Measurements from ENCODE around the gene TSSC4. TPM values are rescaled to one million over a fixed set of nuclear protein-coding genes. Genes with fewer than 3 reads are reported as not detected.

TSSC4 gene
- total RNA-seq, 3 donors from 2014 or later (not counting 1 experiment from before 2014, with no cell fraction given): 52.8 to 67.9 (median 59.3) TPM

- Histone ChIP-seq H3K36me3 (ENCODE audit: control insufficient read depth, insufficient read depth, low read length) (no peaks in the 10 kb centered on the region), H3K27ac (ENCODE audit: low read length) (no peak overlapping the region), H3K9me3 (ENCODE audit: control insufficient read depth, insufficient read depth, low read length) (no peaks in the 10 kb centered on the region), H3K4me1 (ENCODE audit: control insufficient read depth, insufficient read depth, low read length) (peaks cover 15% of the 10 kb centered on the region), H3K27me3 (ENCODE audit: control insufficient read depth, insufficient read depth, low read length) (no peaks in the 10 kb centered on the region), H3K4me3 (ENCODE audit: low read length) (no peak overlapping the region)
- ATAC-seq (no peak), DNase-seq (no peak)
- H3K4me1 Mint-ChIP-seq: peaks cover 0 to 5% of the 10 kb centered on the region in 2 donors
- 87% methylated on average over 14 of the region's 14 CpGs for WGBS (ENCODE audit: insufficient coverage)
- no peaks in the 10 kb centered on the region for H3K36me3 Mint-ChIP-seq
- intact Hi-C loops (cut with micrococcal nuclease): no loop called here
- H3K4me3 Mint-ChIP-seq: no peak overlapping the region
- no peaks in the 10 kb centered on the region for H3K27me3 Mint-ChIP-seq (ENCODE audit: low read depth in 2 of 2)
- TF ChIP-seq, protein P1, sequence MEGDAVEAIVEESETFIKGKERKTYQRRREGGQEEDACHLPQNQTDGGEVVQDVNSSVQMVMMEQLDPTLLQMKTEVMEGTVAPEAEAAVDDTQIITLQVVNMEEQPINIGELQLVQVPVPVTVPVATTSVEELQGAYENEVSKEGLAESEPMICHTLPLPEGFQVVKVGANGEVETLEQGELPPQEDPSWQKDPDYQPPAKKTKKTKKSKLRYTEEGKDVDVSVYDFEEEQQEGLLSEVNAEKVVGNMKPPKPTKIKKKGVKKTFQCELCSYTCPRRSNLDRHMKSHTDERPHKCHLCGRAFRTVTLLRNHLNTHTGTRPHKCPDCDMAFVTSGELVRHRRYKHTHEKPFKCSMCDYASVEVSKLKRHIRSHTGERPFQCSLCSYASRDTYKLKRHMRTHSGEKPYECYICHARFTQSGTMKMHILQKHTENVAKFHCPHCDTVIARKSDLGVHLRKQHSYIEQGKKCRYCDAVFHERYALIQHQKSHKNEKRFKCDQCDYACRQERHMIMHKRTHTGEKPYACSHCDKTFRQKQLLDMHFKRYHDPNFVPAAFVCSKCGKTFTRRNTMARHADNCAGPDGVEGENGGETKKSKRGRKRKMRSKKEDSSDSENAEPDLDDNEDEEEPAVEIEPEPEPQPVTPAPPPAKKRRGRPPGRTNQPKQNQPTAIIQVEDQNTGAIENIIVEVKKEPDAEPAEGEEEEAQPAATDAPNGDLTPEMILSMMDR (IDR thresholded peaks at IDR 0.05): no peak
- H3K27ac Mint-ChIP-seq: no peak overlapping the region
- H3K9me3 Mint-ChIP-seq: no peaks in the 10 kb centered on the region
Observed at GRCh38 chr11:2422461-2423156, 22.1 kb downstream of the TSSC4 start.

DNA sequence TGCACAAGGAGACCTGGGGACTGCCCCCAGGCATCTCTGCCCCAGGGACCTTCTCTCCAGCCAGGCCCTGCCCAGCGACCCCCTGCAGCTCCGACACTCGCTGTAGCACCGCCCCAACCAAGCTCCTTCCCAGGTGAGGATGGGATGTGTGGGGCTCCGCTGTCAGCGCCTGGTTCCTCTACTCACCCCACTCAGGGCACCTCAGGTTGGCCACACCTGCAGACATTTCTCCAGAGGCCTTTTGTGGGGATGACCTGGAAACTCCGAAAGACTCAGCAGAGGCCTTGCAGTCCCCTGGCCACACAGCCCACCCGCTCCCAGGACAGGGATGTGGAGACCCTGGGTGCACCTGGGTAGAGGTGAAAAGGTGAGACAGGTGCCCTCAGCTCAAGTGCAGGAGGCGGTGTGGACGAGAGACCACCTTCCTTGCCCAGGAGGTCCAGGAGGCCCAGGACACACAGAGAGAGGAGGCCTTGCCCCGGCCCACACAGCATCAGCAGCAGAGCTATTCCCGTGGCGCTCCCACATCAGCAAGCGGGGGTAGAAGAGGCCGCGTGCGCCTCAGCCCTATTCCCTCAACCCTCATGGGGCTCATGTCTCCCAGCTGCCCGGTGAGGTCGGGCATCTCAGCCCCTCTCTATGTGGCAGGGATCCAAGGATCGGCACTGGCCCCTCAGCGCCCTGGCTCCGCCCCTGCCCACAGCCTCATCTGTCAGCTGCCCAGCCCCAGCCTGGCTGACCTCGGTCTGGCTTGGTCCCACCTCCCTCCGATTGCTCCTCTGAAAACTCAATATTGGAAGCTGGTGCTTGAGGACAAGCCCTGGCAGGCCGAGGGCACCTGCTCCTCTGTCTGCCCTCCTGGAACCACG is 22.8 kb downstream of the TSSC4 start:
- no peaks in the 10 kb centered on the region for H3K27me3 Mint-ChIP-seq (ENCODE audit: low read depth in 2 of 2)
- peaks cover 15% of the 10 kb centered on the region for H3K4me1 ChIP-seq (ENCODE audit: control insufficient read depth, insufficient read depth, low read length)
- no peaks in the 10 kb centered on the region for H3K27me3 ChIP-seq (ENCODE audit: control insufficient read depth, insufficient read depth, low read length)
- no peaks in the 10 kb centered on the region for H3K9me3 Mint-ChIP-seq
- no peak for ATAC-seq
- H3K4me1 Mint-ChIP-seq: peaks cover 0 to 5% of the 10 kb centered on the region in 2 donors
- H3K36me3 Mint-ChIP-seq: no peaks in the 10 kb centered on the region
- intact Hi-C loops (cut with micrococcal nuclease): no loop called here
- no peak overlapping the region for H3K27ac ChIP-seq (ENCODE audit: low read length)
- no peak overlapping the region for H3K4me3 Mint-ChIP-seq
- 91% methylated on average over 26 of the region's 26 CpGs for WGBS (ENCODE audit: insufficient coverage)
- no peak overlapping the region for H3K27ac Mint-ChIP-seq
- TF ChIP-seq, protein P1 (IDR thresholded peaks at IDR 0.05): no peak
- H3K9me3 ChIP-seq (ENCODE audit: control insufficient read depth, insufficient read depth, low read length): no peaks in the 10 kb centered on the region
- DNase-seq: no peak
- H3K4me3 ChIP-seq (ENCODE audit: low read length): no peak overlapping the region
- H3K36me3 ChIP-seq (ENCODE audit: control insufficient read depth, insufficient read depth, low read length): no peaks in the 10 kb centered on the region

DNA sequence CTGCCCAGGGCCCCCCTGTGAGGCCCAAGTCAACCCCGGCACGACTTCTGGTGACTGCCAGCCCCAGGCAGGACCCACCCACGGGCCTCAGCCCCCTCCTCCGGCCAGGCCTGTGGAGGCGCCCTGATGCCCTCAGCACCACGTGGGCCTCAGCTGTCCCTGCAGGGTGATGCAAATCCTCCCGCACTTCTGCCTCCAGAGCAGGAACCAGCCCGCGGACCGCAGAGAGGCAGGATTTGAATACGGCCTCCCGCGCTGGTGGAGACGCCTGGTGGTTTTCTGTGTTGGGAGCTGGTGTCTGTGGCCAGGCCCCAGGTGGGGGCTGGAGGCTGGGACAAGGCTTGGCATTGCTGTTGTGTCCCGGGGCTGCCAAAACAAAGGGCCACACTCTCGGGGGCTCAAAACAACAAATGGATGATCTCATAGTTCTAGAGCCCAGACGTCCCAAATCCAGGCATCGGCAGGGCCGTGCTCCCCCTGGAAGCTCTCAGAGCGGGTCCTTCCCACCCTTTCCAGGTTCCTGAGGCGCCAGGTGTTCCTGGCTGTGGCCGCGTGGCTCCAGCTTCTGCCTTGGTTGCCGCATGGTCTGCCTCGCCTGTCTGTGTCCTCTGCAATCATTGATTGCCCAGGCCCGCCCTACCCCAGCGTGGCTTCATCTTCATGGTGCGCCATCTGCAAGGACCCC is 24.4 kb downstream of the TSSC4 start:
- no peak for ATAC-seq
- Histone ChIP-seq H3K36me3 (ENCODE audit: control insufficient read depth, insufficient read depth, low read length) (no peaks in the 10 kb centered on the region), H3K4me1 (ENCODE audit: control insufficient read depth, insufficient read depth, low read length) (peaks cover 9% of the 10 kb centered on the region), H3K9me3 (ENCODE audit: control insufficient read depth, insufficient read depth, low read length) (no peaks in the 10 kb centered on the region), H3K27me3 (ENCODE audit: control insufficient read depth, insufficient read depth, low read length) (no peaks in the 10 kb centered on the region), H3K4me3 (ENCODE audit: low read length) (no peak overlapping the region), H3K27ac (ENCODE audit: low read length) (no peak overlapping the region)
- H3K4me3 Mint-ChIP-seq: no peak overlapping the region
- no peak overlapping the region for H3K27ac Mint-ChIP-seq
- H3K9me3 Mint-ChIP-seq: no peaks in the 10 kb centered on the region
- intact Hi-C loops (cut with micrococcal nuclease): no loop called here
- 81% methylated on average over 28 of the region's 28 CpGs for WGBS (ENCODE audit: insufficient coverage)
- no peak for DNase-seq
- H3K4me1 Mint-ChIP-seq: peaks cover 0 to under 1% of the 10 kb centered on the region in 2 donors
- TF ChIP-seq, protein P1 (IDR thresholded peaks at IDR 0.05): no peak
- H3K36me3 Mint-ChIP-seq: no peaks in the 10 kb centered on the region
- H3K27me3 Mint-ChIP-seq (ENCODE audit: low read depth in 2 of 2): no peaks in the 10 kb centered on the region

Measured in natural killer cell (primary cell).